Heart right ventricle (tissue), 16 donors: Measurements from ENCODE around the gene ZNF414. TPM values are rescaled to one million over a fixed set of nuclear protein-coding genes. Genes with fewer than 3 reads are reported as not detected.

Experiments
- ATAC-seq, 8 donors: fragments of 200-7000 bp; cut with Tn5 transposase; one replicate each; pipeline ENCODE4 v1.9.1; 2020; ENCODE audit warnings: mild to moderate bottlenecking in 8 of 8, moderate library complexity in 8 of 8, moderate number of reproducible peaks in 1 of 8
- DNase-seq, 2 donors: peaks; one replicate each; pipeline ENCODE4 v3.0.0-alpha.2; 2020
- H3K27ac ChIP-seq, 10 donors: fragments of 200-600 bp; sonication (generic) in 2 of 10; one replicate each; pipeline versions ENCODE4 v1.5.0 to v1.8.0; 2020 to 2022; ENCODE audit warnings: mild to moderate bottlenecking in 3 of 10
- H3K27me3 ChIP-seq, 7 donors: fragments of 200-600 bp; one replicate each; pipeline ENCODE4 v1.8.0; 2021 to 2022; ENCODE audit warnings: mild to moderate bottlenecking in 2 of 7
- H3K36me3 ChIP-seq, 9 donors: fragments of 200-600 bp; sonication (generic) in 1 of 9; one replicate each; pipeline versions ENCODE4 v1.5.0 to v1.8.0; 2020 to 2022; ENCODE audit warnings: mild to moderate bottlenecking in 2 of 9
- H3K4me1 ChIP-seq, 9 donors: fragments of 200-600 bp; sonication (generic) in 1 of 9; one replicate each; pipeline versions ENCODE4 v1.5.0 to v1.8.0; 2020 to 2022; ENCODE audit warnings: mild to moderate bottlenecking in 4 of 9
- H3K4me3 ChIP-seq, 10 donors: fragments of 200-600 bp; sonication (generic) in 2 of 10; one replicate each; pipeline versions ENCODE4 v1.5.0 to v1.8.0; 2020 to 2022; ENCODE audit warnings: mild to moderate bottlenecking in 7 of 10, moderate library complexity in 2 of 10
- H3K9me3 ChIP-seq, 11 donors: fragments of 200-600 bp in 10 of 11; sonication (generic) in 2 of 11; one replicate each; pipeline versions ENCODE4 v1.5.0 to v1.8.0; 2013 to 2022; ENCODE audit warnings: mild to moderate bottlenecking in 2 of 11, control low read depth in 1 of 11, moderate library complexity in 1 of 11
- CTCF ChIP-seq, 9 donors: fragments of 200-600 bp; sonication (generic) in 2 of 9; IDR thresholded peaks; one replicate each; pipeline versions ENCODE4 v1.5.0 to v1.8.0; 2021 to 2022; ENCODE audit warnings: antibody characterized with exemption in 9 of 9, mild to moderate bottlenecking in 5 of 9, moderate library complexity in 1 of 9
- WGBS, 2 donors: extraction: QIAGEN DNeasy Blood & Tissue Kit; methylation state at CpG; one replicate each; pipeline ENCODE4 v1.1.7; 2013; ENCODE audit warnings: inconsistent platforms in 1 of 2; 5-methylcytosine and 5-hydroxymethylcytosine counted together
- intact Hi-C, 10 donors: fragments of 100-400 bp; cut with DNase I; formaldehyde crosslinking; loops; one replicate each; pipeline versions ENCODE4 v1.11.1 to v1.14.2; 2022
- polyA plus RNA-seq, 2 donors: library from polyadenylated mRNA; stranded (reverse); fragments of 200-250 nt; gene quantifications; one replicate each; pipeline ENCODE4 v1.2.3, GENCODE V29; 2013
- total RNA-seq, 10 donors: library from RNA; stranded (reverse); fragmentation: NEBNext Ultra II Directional in 3 of 10; extraction: Animal tissue kit (Norgen Biotek cat#: 25700) in 3 of 10; gene quantifications; one replicate each; pipeline versions ENCODE4 v1.2.1 to v1.2.4, GENCODE V29; 2021 to 2023
- donor health status: Arrhythmogenic right ventricular cardiomyopathy.
- donor health status: ischemic (EF 13 %, LVEDD 7.1; RV severe dilation, severe dysfunction).
- donor health status: healthy with polysubstance abuse.
- donor health status: DM: no; HTN: yes; CAD: no.
- donor health status: DM: no; HTN: no; CAD: no.
- donor health status: ischemic (EF 25% LVEDD 6.9; RV normal size, moderate dysfunction).
- donor health status: ischemic (EF 25% LVEDD 5.7; RV mildly dilated, moderate dysfunction).
- donor health status: healthy.
- donor health status: DM: yes; HTN: yes; CAD: no.
- donor health status: Ischemic cardiomyopathy.
- donor health status: ischemic (EF 35%, LVEDD 5.7; RV mildly dilated, moderate dysfunction).
- donor health status: nonischemic (EF 11% LVEDD 7.7; RV severe dilation, severe dysfunction).
- donor health status: DM: yes; HTN: yes; CAD: no.
- donor health status: PGD.
- donor health status: ischemic (EF 29% LVEDD 5.4; RV normal size, mild dysfunction).
- donor health status: nonischemic (EF 23%, LVEDD 6.1; RV moderate dilation, normal function).

The ZNF414 gene
- total and polyA plus RNA-seq, 12 donors: 11.7 to 34.3 (median 17.7) TPM

GRCh38 chr19:8528500-8528899 is 14.5 kb upstream of the ZNF414 start:
- no peak overlapping the region for H3K4me3 ChIP-seq
- H3K4me1 ChIP-seq: peaks cover 0 to 18% (median 6%) of the 10 kb centered on the region in 9 donors
- H3K9me3 ChIP-seq: no peaks in the 10 kb centered on the region
- intact Hi-C loops: loop anchor here in 2 of 10 donors (5.0 to 10.0 kb wide), 3 partner anchors 46 to 306 kb away; partner anchors contain the start of genes MYO1F (in 2 of the 2), MBD3L1 (in 1 of the 2) and ZNF558 (in 1 of the 2)
- H3K36me3 ChIP-seq: peaks cover 0 to 98% (median 0%) of the 10 kb centered on the region in 9 donors
- no peak for DNase-seq
- H3K27ac ChIP-seq: no peak overlapping the region
- TF ChIP-seq CTCF (IDR thresholded peaks at IDR 0.05): no peak
- 68 to 83% methylated on average over 4 of the region's 4 CpGs for WGBS, 2 donors
- no peaks in the 10 kb centered on the region for H3K27me3 ChIP-seq
- ATAC-seq: no peak

GRCh38 chr19:8526345-8527091 is 12.6 kb upstream of the ZNF414 start:
- TF ChIP-seq CTCF (IDR thresholded peaks at IDR 0.05): no peak
- no peaks in the 10 kb centered on the region for H3K27me3 ChIP-seq
- DNase-seq (peak; percentile 91 to 94), ATAC-seq (peak; percentile 77 to 92 (median 84))
- H3K9me3 ChIP-seq: no peaks in the 10 kb centered on the region
- intact Hi-C loops: loop anchor here in 2 of 10 donors (5.0 to 10.0 kb wide), 3 partner anchors 48 to 308 kb away; partner anchors contain the start of genes MYO1F (in 2 of the 2), MBD3L1 (in 1 of the 2) and ZNF558 (in 1 of the 2)
- H3K27ac ChIP-seq: peak overlapping the region; percentile 60 to 94 (median 90)
- WGBS, 2 donors: 7 to 9% methylated on average over 57 of the region's 57 CpGs
- H3K4me1 ChIP-seq: peaks cover 0 to 18% (median 6%) of the 10 kb centered on the region in 9 donors
- peaks cover 0 to 100% (median 0%) of the 10 kb centered on the region in 9 donors for H3K36me3 ChIP-seq
- peak overlapping the region; percentile 68 to 95 (median 79) for H3K4me3 ChIP-seq

- Histone ChIP-seq H3K36me3 (peaks cover 0 to 97% (median 0%) of the 10 kb centered on the region in 9 donors), H3K27me3 (no peaks in the 10 kb centered on the region), H3K9me3 (no peaks in the 10 kb centered on the region), H3K4me1 (peaks cover 0 to 18% (median 6%) of the 10 kb centered on the region in 9 donors), H3K4me3 (peak overlapping the region in 9 of 10 donors; percentile 34 to 95 (median 68)), H3K27ac (peak overlapping the region in 9 of 10 donors; percentile 69 to 94 (median 86))
- no peak for ATAC-seq
- DNase-seq: no peak
- 0 to 13% methylated on average over 15 of the region's 15 CpGs for WGBS, 2 donors
- intact Hi-C loops: loop anchor here in 2 of 10 donors (5.0 to 10.0 kb wide), 3 partner anchors 49 to 309 kb away; partner anchors contain the start of genes MYO1F (in 2 of the 2), MBD3L1 (in 1 of the 2) and ZNF558 (in 1 of the 2)
- TF ChIP-seq CTCF (IDR thresholded peaks at IDR 0.05): peak in 8 of 9 donors; percentile 18 to 50 (median 34)
Measured at GRCh38 chr19:8525401-8525684, 11.4 kb upstream of the ZNF414 start.

GRCh38 chr19:8519388-8519787 is 5.4 kb upstream of the ZNF414 start:
- Histone ChIP-seq H3K27ac (no peak overlapping the region), H3K27me3 (no peaks in the 10 kb centered on the region), H3K4me3 (no peak overlapping the region), H3K4me1 (peaks cover 0 to 47% (median 9%) of the 10 kb centered on the region in 9 donors), H3K36me3 (peaks cover 0 to 38% (median 0%) of the 10 kb centered on the region in 9 donors), H3K9me3 (no peaks in the 10 kb centered on the region)
- ATAC-seq (no peak), DNase-seq (no peak)
- intact Hi-C loops: loop anchor here in 1 of 10 donors (10.0 kb wide), 1 partner anchor 195 kb away; the partner anchor contains the start of genes NDUFA7 and RPS28
- no peak for TF ChIP-seq CTCF (IDR thresholded peaks at IDR 0.05)
- 95 to 97% methylated on average over 6 of the region's 6 CpGs for WGBS, 2 donors
